HepG2 (cell line): Measurements from ENCODE around the gene NAA38. TPM values are rescaled to one million over a fixed set of nuclear protein-coding genes. Genes with fewer than 3 reads are reported as not detected.

ENCODE experiments used
- ATAC-seq: fragments of 200-7000 bp; cut with Tn5 transposase; 3 replicates; pipeline ENCODE4 v1.9.1; 2020; ENCODE audit warnings: mild to moderate bottlenecking, moderate library complexity
- BruUV-seq: library from RNA; stranded (reverse); fragments of 400-500 nt; replicated peaks from 2 replicates; lab custom pipeline; 2021; lab: Mats Ljungman, UMichigan
- CTCF ChIA-PET: fragments of 300-600 bp; formaldehyde crosslinking; extraction: SDS; loops from one replicate; lab custom pipeline; 2021; ENCODE audit warnings: low total read pairs, inconsistent platforms, low intra/inter-chr PET ratio; lab: Yijun Ruan, JAX
- POLR2A ChIA-PET: fragments of 350-600 bp; sonication (Branson Sonifier 250); formaldehyde crosslinking; loops from one replicate; lab custom pipeline; 2020; ENCODE audit warnings: antibody characterized with exemption, inconsistent platforms; lab: Yijun Ruan, JAX
- DNase-seq: peaks from one replicate; pipeline ENCODE4 v3.0.0-alpha.2; 2015; ENCODE audit warnings: low spot score
- FAIRE-seq: peaks from 3 replicates; lab custom pipeline; 2011; peaks lifted over from hg19 to GRCh38; lab: Jason Lieb, UNC
- H2AFZ ChIP-seq: one replicate; pipeline ENCODE4 v1.6.1; 2011; ENCODE audit warnings: low read length, inconsistent platforms
- H3K27ac ChIP-seq: fragments of 300-600 bp; 3 replicates; pipeline ENCODE4 v1.8.0; 2011; ENCODE audit warnings: mixed run types, mild to moderate bottlenecking, mixed read lengths, low read length, inconsistent platforms; ENCODE audit not compliant: insufficient read depth; ENCODE audit errors: extremely low read length
- H3K27me3 ChIP-seq, 2 experiments: fragments of 200-600 bp in 1 of 2; 2 replicates in 1 of 2; 3 replicates in 1 of 2; pipeline versions ENCODE4 v1.6.0 to v1.8.0; 2011; ENCODE audit warnings: low read length in 2 of 2, mild to moderate bottlenecking in 2 of 2, moderate library complexity in 2 of 2, inconsistent platforms in 1 of 2; ENCODE audit not compliant: insufficient read depth in 2 of 2, control insufficient read depth in 1 of 2
- H3K36me3 ChIP-seq, 2 experiments: fragments of 200-600 bp in 1 of 2; replicated peaks in 1 of 2; 2 replicates in 1 of 2; 3 replicates in 1 of 2; pipeline versions ENCODE4 v1.5.1 to v1.8.0; 2011; ENCODE audit warnings: low read length in 2 of 2, inconsistent platforms in 1 of 2; ENCODE audit not compliant: insufficient read depth in 2 of 2, control insufficient read depth in 1 of 2
- H3K4me1 ChIP-seq: 2 replicates; pipeline ENCODE4 v1.5.1; 2012; ENCODE audit warnings: low read length, inconsistent platforms; ENCODE audit not compliant: insufficient read depth
- H3K4me2 ChIP-seq: 2 replicates; pipeline ENCODE4 v1.6.0; 2011; ENCODE audit warnings: low read depth, low read length, inconsistent platforms
- H3K4me3 ChIP-seq, 3 experiments: fragments of 200-600 bp in 1 of 3; sonication (generic), shearing (Covaris generic) in 1 of 3; replicated peaks in 1 of 3; 2 replicates each; pipeline ENCODE4 v1.5.1; 2011 to 2016; ENCODE audit warnings: low read length in 3 of 3, inconsistent platforms in 2 of 3, low read depth in 2 of 3, mild to moderate bottlenecking in 2 of 3, control low read depth in 1 of 3, mixed read lengths in 1 of 3; ENCODE audit not compliant: insufficient read depth in 1 of 3
- H3K79me2 ChIP-seq: one replicate; pipeline ENCODE4 v1.6.1; 2011; ENCODE audit warnings: low read length, inconsistent platforms; ENCODE audit not compliant: insufficient read depth
- H3K9ac ChIP-seq: 2 replicates; pipeline ENCODE4 v1.6.0; 2011; ENCODE audit warnings: mild to moderate bottlenecking, low read depth, low read length, inconsistent platforms; ENCODE audit not compliant: insufficient read depth
- H3K9me3 ChIP-seq: 2 replicates; pipeline ENCODE4 v1.5.1; 2012; ENCODE audit warnings: mild to moderate bottlenecking, low read length
- H4K20me1 ChIP-seq: 2 replicates; pipeline ENCODE4 v1.6.0; 2011; ENCODE audit warnings: inconsistent platforms, mild to moderate bottlenecking, low read length, moderate library complexity; ENCODE audit not compliant: insufficient read depth
- ASH2L ChIP-seq: fragments of 300-600, 200-600 bp; sonication (generic); IDR thresholded peaks from 2 replicates; pipeline ENCODE4 v1.7.0; 2017; ENCODE audit warnings: low read depth, mild to moderate bottlenecking, moderate library complexity, mixed read lengths, low read length; ENCODE audit not compliant: insufficient read length
- ATF5 ChIP-seq: sonication (generic); formaldehyde crosslinking; IDR thresholded peaks from 2 replicates; pipeline ENCODE4 v1.4.0; 2020; ENCODE audit warnings: mild to moderate bottlenecking, low read depth, missing genetic modification reagents
- CERS6 ChIP-seq: sonication (generic); formaldehyde crosslinking; IDR thresholded peaks from 2 replicates; pipeline ENCODE4 v1.5.0; 2020; ENCODE audit warnings: missing genetic modification reagents
- HNF1A ChIP-seq, 2 experiments: sonication (generic) in 1 of 2; formaldehyde crosslinking in 1 of 2; IDR thresholded peaks; 2 replicates each; pipeline versions ENCODE4 v1.4.0 to v1.6.1; 2016 to 2020; ENCODE audit warnings: borderline replicate concordance in 1 of 2, low read depth in 1 of 2, mild to moderate bottlenecking in 1 of 2, missing genetic modification reagents in 1 of 2
- NFYB ChIP-seq: sonication (generic); formaldehyde crosslinking; IDR thresholded peaks from 2 replicates; pipeline ENCODE4 v1.4.0; 2020; ENCODE audit warnings: missing genetic modification reagents
- PRPF4 ChIP-seq: fragments of 200-400 bp; formaldehyde crosslinking; IDR thresholded peaks from 2 replicates; pipeline ENCODE4 v1.6.1; 2016; ENCODE audit warnings: low read length, low read depth; ENCODE audit not compliant: poor library complexity, severe bottlenecking
- ZBTB8A ChIP-seq: sonication (generic); formaldehyde crosslinking; IDR thresholded peaks from 2 replicates; pipeline ENCODE4 v1.4.0; 2020; ENCODE audit warnings: mild to moderate bottlenecking, low read depth, missing genetic modification reagents, borderline replicate concordance
- ZNF20 ChIP-seq: sonication (generic); formaldehyde crosslinking; IDR thresholded peaks from 2 replicates; pipeline ENCODE4 v1.4.0; 2020; ENCODE audit warnings: mild to moderate bottlenecking, moderate library complexity, missing genetic modification reagents
- WGBS: methylation state at CpG from one replicate; pipeline ENCODE4 v1.1.6; 2017; ENCODE audit warnings: low lambda C conversion rate; 5-methylcytosine and 5-hydroxymethylcytosine counted together
- in situ Hi-C: cut with HindIII; loops from 2 replicates; pipeline ENCODE4 v1.10.0; 2017; ENCODE audit warnings: low pct_unique_long_range_greater_than_20kb; ENCODE audit not compliant: extremely low pct_ligation_motif_present
- intact Hi-C: fragments of 100-400 bp; cut with micrococcal nuclease; formaldehyde crosslinking; loops from one replicate; pipeline ENCODE4 v1.10.0; 2022; ENCODE audit not compliant: unreplicated experiment
- polyA plus RNA-seq, 8 experiments: library from polyadenylated mRNA; depleted of rRNA in 3 of 8; stranded (reverse) in 7 of 8; unstranded in 1 of 8; fragments of >200 nt; fragmentation: Illumina TruSeq in 4 of 8; extraction: Trizol in 4 of 8; gene quantifications; 2 replicates each; pipeline versions ENCODE4 v1.2.1 to v1.2.3, GENCODE V29; 2011 to 2016; ENCODE audit warnings: low read depth in 4 of 8, missing spikeins in 1 of 8, mixed read lengths in 1 of 8; ENCODE audit not compliant: insufficient read depth in 1 of 8
- total RNA-seq, 5 experiments: library from RNA; depleted of rRNA; stranded (reverse); fragments of >200 nt; fragmentation: Illumina TruSeq; extraction: Trizol; gene quantifications; 2 replicates each; pipeline ENCODE4 v1.2.3, GENCODE V29; 2016; ENCODE audit warnings: low read depth in 1 of 5

NAA38 gene
- total and polyA plus RNA-seq, 2 of the 13 experiments (the other 11 are each of a cell fraction or from before 2014, with no cell fraction given) = 46.9 to 91.6 TPM

GRCh38 chr17:7887038-7887481, 29.7 kb upstream of the NAA38 start:
- Histone ChIP-seq H3K4me1 (peaks cover 48% of the 10 kb centered on the region), H3K27ac (peak overlapping the region; percentile 48), H3K9ac (peak overlapping the region; percentile 55; the same call in 1 of the 2 replicates), H3K9me3 (no peaks in the 10 kb centered on the region), H3K4me3 (peak overlapping the region; percentile 45 to 76 (median 68)), H4K20me1 (no peaks in the 10 kb centered on the region), H3K4me2 (peak overlapping the region; percentile 92), H3K27me3 (peaks cover 1 to 17% of the 10 kb centered on the region in 2 experiments; a peak in 2 of 5 replicates)
- ATAC-seq (no peak), FAIRE-seq (no peak)
- CTCF ChIA-PET = interaction anchor here (1.9 kb wide), 1 partner anchor 25 kb away, joined by 5 read pairs; no protein-coding TSS in a partner anchor
- in situ Hi-C loops = no loop called here
- WGBS = 4% methylated on average over 8 of the region's 8 CpGs
- no peak for TF ChIP-seq NFYB (CRISPR knock-in tag)
- TF ChIP-seq PRPF4 = peak; percentile 28
- no peak for TF ChIP-seq ZNF20 (CRISPR knock-in tag)
- TF ChIP-seq ATF5 = no peak
- TF ChIP-seq ASH2L = no peak
- TF ChIP-seq CERS6 (CRISPR knock-in tag) = no peak
- no peak for TF ChIP-seq ZBTB8A
- TF ChIP-seq HNF1A (IDR thresholded peaks at IDR 0.05; ENCODE audit: low read depth) = no peak
- TF ChIP-seq HNF1A (CRISPR knock-in tag; IDR thresholded peaks at IDR 0.05; ENCODE audit: borderline replicate concordance) = no peak
- TF ChIP-seq, all 625 proteins: peak for 1
- BruUV-seq = no TSS peak
- Histone ChIP-seq H2AFZ (peak overlapping the region; percentile 54), H3K36me3 (no peaks in the 10 kb centered on the region), H3K79me2 (no peaks in the 10 kb centered on the region)
- intact Hi-C loops = no loop called here
- DNase-seq = no peak
- POLR2A ChIA-PET = no interaction called here
